Activated T-cell treated with anti-CD3 and anti-CD28 coated beads, Interleukin-2, amount 50 U/mL, for 72 hours (primary cell): ENCODE results near the gene EPHB4. TPM values are rescaled to one million over a fixed set of nuclear protein-coding genes. Genes with fewer than 3 reads are reported as not detected.
"Not testable (repeated sequence)": the region's sequence is repeated elsewhere in the genome, so short reads cannot be mapped to it uniquely, and the experiment has no call there.

Source experiments
- ATAC-seq, 2 donors: fragments of 150-1000 bp; cut with Tn5 transposase; replicated peaks in 1 of 2; 2 replicates each; pipeline ENCODE4 v1.10.0; 2021; ENCODE audit warnings: moderate library complexity in 2 of 2, mild to moderate bottlenecking in 1 of 2
- DNase-seq, 2 donors: peaks; one replicate each; pipeline ENCODE4 v3.0.0; 2021 to 2022; ENCODE audit warnings: mixed read lengths in 1 of 2
- H3K27ac Mint-ChIP-seq: one replicate; pipeline ENCODE4 v1.8.0; 2022; ENCODE audit warnings: mild to moderate bottlenecking, moderate library complexity, mixed read lengths
- H3K27me3 Mint-ChIP-seq: one replicate; pipeline ENCODE4 v1.8.0; 2022; ENCODE audit warnings: low read depth, mixed read lengths
- H3K36me3 Mint-ChIP-seq, 2 donors: one replicate each; pipeline ENCODE4 v1.8.0; 2022; ENCODE audit warnings: mixed read lengths in 2 of 2, mild to moderate bottlenecking in 1 of 2; ENCODE audit not compliant: insufficient read depth in 2 of 2
- H3K4me1 Mint-ChIP-seq: one replicate; pipeline ENCODE4 v1.8.0; 2022; ENCODE audit warnings: low read depth, mixed read lengths
- H3K4me3 Mint-ChIP-seq, 2 donors: one replicate each; pipeline ENCODE4 v1.8.0; 2022; ENCODE audit warnings: mild to moderate bottlenecking in 2 of 2, mixed read lengths in 2 of 2, moderate library complexity in 2 of 2
- H3K9me3 Mint-ChIP-seq, 2 donors: one replicate each; pipeline ENCODE4 v1.8.0; 2022; ENCODE audit warnings: mixed read lengths in 2 of 2
- total RNA-seq, 2 donors: library from RNA; stranded (reverse); gene quantifications; one replicate each; pipeline ENCODE4 v1.2.3, GENCODE V29; 2022

EPHB4 gene
- total RNA-seq, 2 donors from 2014 or later = 2.4 to 3.4 TPM

DNA sequence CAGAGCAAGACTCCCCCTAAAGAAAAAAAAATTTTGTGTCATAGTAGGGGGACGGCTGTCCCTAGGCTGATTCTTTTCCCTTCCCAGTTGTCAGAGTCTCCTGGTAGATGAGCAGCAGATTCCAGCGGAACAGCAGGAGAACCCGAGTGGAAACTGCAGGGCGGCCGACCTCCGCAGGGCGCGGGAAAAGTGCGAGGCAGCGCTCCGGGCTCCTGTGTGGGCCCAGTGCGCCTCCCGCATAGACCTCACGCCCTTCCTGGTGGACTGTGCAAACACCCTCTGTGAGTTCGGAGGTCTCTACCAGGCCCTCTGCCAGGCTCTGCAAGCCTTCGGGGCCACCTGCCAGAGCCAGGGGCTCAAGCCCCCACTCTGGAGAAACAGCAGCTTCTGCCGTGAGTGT, 48.0 kb downstream of the EPHB4 start:
- H3K4me3 Mint-ChIP-seq = no peak overlapping the region
- DNase-seq (no peak), ATAC-seq (no peak)
- peaks cover 9% of the 10 kb centered on the region for H3K27me3 Mint-ChIP-seq
- no peaks in the 10 kb centered on the region for H3K4me1 Mint-ChIP-seq
- peaks cover 0 to 2% of the 10 kb centered on the region in 2 donors for H3K9me3 Mint-ChIP-seq
- H3K36me3 Mint-ChIP-seq = no peaks in the 10 kb centered on the region
- no peak overlapping the region for H3K27ac Mint-ChIP-seq

DNA sequence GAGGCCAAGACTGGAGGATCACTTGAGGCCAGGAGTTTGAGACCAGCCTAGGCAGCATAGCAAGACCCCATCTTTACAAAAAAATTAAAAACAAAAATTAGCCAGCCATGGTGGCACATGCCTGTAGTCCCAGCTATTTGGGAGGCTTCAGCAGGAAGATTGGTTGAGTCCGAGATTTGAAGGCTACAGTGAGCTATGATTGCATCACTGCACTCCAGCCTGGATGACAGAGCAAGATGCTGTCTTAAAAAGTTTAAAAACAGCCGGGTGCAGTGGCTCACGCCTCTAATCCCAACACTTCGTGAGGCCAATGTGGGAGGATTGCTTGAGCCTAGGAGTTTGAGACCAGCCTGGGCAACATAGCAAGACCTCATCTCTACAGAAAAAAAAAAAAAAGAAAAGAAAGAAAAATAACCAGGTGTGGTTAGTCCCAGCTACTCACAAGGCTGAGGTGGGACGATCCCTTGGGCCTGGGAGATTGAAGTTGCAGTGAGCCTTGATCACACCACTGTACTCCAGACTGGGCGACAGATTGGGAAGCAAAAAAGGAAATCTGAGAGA, 49.2 kb downstream of the EPHB4 start:
- H3K4me3 Mint-ChIP-seq = no peak overlapping the region
- H3K27me3 Mint-ChIP-seq = peaks cover 6% of the 10 kb centered on the region
- H3K27ac Mint-ChIP-seq = no peak overlapping the region
- DNase-seq (no peak), ATAC-seq (no peak)
- no peaks in the 10 kb centered on the region for H3K4me1 Mint-ChIP-seq
- H3K36me3 Mint-ChIP-seq = no peaks in the 10 kb centered on the region
- H3K9me3 Mint-ChIP-seq = no peaks in the 10 kb centered on the region

DNA sequence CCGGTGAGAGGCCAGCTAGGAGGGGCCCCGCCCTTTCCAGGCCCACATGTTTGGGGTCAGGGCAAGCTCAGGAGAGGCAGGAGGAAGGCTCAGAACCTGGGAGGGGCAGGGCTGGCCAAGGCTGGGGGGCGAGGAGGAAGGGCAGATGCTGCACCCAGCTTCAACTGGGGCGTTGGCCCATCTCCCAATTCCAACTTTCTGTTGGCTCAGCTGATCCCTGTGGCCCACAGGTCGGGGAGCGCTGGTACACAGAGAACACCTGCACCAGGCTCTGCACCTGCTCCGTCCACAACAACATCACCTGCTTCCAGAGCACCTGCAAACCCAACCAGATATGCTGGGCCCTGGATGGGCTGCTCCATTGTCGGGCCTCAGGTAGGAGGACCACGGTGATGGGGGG, 53.8 kb downstream of the EPHB4 start:
- no peaks in the 10 kb centered on the region for H3K4me1 Mint-ChIP-seq

DNA sequence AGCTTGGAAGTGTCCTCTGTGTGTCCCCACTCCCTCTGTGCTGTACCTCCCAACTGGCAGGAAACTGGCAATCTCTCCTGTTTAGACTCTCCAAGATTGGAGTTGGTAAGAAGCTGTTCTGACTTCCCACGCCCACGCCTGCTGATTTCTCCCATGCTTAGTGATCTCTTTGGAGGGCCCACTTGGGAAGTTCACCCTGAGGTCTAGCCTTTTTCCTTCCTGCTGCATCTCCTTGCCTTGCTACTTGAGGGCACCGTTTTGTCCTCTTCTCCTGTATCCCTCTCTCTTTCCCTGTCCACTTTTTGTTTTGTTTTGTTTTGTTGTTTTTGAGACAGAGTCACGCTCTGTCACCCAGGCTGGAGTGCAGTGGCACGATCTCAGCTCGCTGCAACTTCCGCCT, 58.5 kb downstream of the EPHB4 start:
- H3K27me3 Mint-ChIP-seq = peaks cover 9% of the 10 kb centered on the region
- ATAC-seq (no peak), DNase-seq (no peak)
- no peak overlapping the region for H3K4me3 Mint-ChIP-seq
- no peak overlapping the region for H3K27ac Mint-ChIP-seq
- H3K9me3 Mint-ChIP-seq = no peaks in the 10 kb centered on the region
- no peaks in the 10 kb centered on the region for H3K4me1 Mint-ChIP-seq
- no peaks in the 10 kb centered on the region for H3K36me3 Mint-ChIP-seq

More for the DNA sequence above, 53.8 kb downstream of the EPHB4 start:
- DNase-seq (no peak), ATAC-seq (no peak)
- peaks cover 15% of the 10 kb centered on the region for H3K27me3 Mint-ChIP-seq
- H3K9me3 Mint-ChIP-seq = no peaks in the 10 kb centered on the region
- H3K36me3 Mint-ChIP-seq = no peaks in the 10 kb centered on the region
- no peak overlapping the region for H3K27ac Mint-ChIP-seq
- H3K4me3 Mint-ChIP-seq = no peak overlapping the region

DNA sequence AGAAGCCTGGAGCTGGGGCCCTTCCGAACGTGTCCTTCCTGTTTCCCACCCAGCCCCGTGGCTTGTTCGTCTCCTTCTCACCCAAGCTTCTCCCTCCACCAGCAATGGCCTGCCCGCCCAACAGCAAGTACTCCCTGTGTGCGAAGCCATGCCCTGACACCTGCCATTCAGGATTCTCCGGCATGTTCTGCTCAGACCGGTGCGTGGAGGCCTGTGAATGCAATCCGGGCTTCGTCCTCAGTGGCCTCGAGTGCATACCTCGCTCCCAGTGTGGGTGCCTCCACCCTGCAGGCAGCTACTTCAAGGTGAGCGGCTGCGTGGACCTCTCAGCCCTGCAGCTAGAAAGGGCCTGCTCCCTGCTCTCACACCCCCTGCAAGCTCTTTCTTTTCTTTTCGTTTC, 62.1 kb downstream of the EPHB4 start:
- Mint-ChIP-seq H3K27ac (no peak overlapping the region), H3K4me1 (no peaks in the 10 kb centered on the region), H3K27me3 (peaks cover 9% of the 10 kb centered on the region), H3K4me3 (no peak overlapping the region), H3K9me3 (no peaks in the 10 kb centered on the region), H3K36me3 (no peaks in the 10 kb centered on the region)
- DNase-seq (no peak), ATAC-seq (no peak)

DNA sequence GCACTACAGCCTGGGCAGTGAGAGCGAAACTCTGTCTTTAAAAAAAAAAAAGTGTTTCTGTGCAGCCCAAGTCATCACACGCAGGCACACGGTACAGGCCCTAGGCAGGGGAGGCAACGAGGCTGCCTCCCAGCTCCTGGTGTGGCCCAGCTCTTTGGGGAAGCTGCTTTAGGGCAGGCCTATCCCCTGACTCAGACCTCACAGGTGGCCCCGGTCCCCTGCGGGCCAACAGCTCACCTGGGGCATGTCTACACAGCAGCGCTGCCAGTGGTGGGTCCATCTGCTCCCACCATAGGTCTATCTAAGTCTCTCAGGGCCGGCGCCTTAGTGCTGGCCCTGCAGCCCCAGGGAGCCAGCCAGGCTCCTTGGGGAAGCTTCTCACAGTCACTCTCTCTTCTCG, 62.5 kb downstream of the EPHB4 start:
- Mint-ChIP-seq H3K27me3 (peaks cover 9% of the 10 kb centered on the region), H3K4me1 (no peaks in the 10 kb centered on the region), H3K9me3 (no peaks in the 10 kb centered on the region), H3K4me3 (no peak overlapping the region), H3K36me3 (no peaks in the 10 kb centered on the region), H3K27ac (no peak overlapping the region)
- no peak for DNase-seq
- no peak for ATAC-seq

DNA sequence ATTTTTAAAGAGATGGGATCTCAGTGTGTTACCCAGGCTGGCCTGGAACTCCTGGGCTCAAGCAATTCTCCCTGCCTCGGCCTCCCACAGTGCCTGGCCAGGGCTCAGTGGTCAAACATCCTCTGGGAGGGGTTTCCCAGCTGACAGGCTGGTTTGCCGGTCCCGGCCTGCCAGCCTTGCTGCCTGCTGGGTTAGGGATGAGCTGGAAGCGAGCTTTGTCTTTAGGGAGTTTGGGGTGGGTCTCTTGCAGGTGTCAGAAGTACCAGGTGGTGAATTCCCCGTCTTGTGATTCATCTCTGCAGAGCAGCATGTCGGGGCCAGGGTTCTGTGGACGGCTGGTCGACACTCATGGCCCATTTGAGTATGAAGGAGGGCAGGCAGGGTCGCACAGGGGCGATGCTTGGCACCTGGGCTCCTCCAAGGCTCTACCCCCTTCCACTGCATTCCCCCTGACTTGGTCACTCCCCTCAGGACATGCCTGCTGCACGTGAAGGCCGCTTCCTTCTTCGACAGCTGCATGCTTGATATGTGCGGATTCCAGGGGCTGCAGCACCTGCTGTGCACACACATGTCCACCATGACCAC, 63.7 kb downstream of the EPHB4 start:
- Mint-ChIP-seq H3K4me1 (no peaks in the 10 kb centered on the region), H3K27ac (no peak overlapping the region), H3K4me3 (no peak overlapping the region), H3K9me3 (no peaks in the 10 kb centered on the region), H3K27me3 (no peaks in the 10 kb centered on the region), H3K36me3 (no peaks in the 10 kb centered on the region)
- no peak for ATAC-seq
- DNase-seq = no peak

DNA sequence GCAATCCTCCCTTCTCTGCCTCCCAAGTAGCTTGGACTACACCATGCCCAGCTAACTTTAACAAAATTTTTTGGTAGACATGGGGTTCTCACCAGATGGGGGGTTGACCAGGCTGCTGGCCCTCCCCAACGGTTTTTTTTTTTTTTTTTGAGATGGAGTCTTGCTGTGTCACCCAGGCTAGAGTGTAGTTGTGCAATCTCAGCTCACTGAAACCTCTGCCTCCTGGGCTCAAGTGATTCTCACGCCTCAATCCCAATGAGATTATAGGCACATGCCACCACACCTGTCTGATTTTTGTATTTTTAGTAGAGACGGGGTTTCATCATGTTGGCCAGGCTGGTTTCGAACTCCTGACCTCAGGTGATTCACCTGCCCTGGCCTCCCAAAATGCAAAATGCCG, 64.5 kb downstream of the EPHB4 start:
- not testable (repeated sequence) for H3K4me1 Mint-ChIP-seq

DNA sequence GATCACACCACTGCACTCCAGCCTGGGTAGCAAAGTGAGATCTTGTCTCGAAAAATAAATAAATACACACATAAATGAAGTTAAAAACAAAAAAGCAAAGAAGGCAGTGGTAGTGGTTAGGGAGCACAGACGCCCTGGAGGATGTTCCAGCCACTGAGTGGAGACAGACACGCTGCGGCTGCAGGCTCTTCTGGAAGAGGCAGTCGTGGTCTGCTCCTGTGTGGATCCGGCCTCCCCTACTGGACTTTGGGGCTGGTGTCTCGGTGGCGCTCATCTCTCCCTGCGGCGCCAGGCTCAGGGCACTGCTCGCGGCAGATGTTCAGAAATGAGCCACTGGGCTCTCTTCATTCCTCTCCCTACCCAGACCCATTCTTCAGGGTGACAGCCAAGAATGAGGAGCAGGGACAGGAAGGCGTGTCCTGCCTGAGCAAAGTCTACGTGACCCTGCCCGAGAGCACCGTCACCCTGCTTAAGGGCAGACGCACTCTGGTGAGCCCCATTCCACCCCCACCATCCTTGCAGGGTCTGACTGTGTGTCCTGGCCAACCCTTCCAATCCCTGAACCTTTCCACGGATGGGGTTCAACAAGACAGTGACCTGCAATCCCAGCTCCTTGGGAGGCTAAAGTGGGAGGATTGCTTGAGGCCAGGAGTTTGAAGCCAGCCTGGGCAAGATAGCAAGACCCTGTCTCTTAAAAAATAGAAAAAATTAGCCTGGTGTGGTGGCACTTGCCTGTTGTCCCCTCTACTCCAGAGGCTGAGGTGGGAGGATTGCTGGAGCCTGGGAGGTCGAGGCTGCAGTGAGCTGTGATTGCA, 67.8 kb downstream of the EPHB4 start:
- Mint-ChIP-seq H3K4me3 (no peak overlapping the region), H3K36me3 (no peaks in the 10 kb centered on the region), H3K27ac (no peak overlapping the region), H3K27me3 (no peaks in the 10 kb centered on the region), H3K9me3 (no peaks in the 10 kb centered on the region), H3K4me1 (no peaks in the 10 kb centered on the region)
- DNase-seq (no peak), ATAC-seq (no peak)

More for the DNA sequence above, 64.5 kb downstream of the EPHB4 start:
- H3K36me3 Mint-ChIP-seq, H3K9me3 Mint-ChIP-seq, H3K4me3 Mint-ChIP-seq, H3K27ac Mint-ChIP-seq, DNase-seq, ATAC-seq, H3K27me3 Mint-ChIP-seq: not testable (repeated sequence)

DNA sequence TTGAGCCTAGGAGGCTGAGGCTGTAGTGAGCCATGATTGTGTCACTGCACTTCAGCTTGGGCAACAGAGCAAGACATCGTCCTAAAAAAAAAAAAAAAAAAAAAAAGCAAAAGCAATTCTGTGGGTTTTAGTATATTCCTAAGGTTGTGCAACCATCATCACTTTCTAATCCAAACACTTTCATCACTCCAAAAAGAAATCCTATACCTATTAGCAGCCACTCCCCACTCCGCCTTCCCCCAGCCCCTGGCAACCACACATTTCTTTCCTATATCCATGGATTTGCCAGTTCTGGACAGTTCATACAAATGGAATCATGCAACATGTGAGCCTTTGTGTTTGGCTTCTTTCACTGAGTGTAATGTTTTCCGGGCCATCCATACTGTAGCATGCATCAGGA, 73.6 kb downstream of the EPHB4 start:
- DNase-seq = no peak
- Mint-ChIP-seq H3K4me3 (no peak overlapping the region), H3K9me3 (no peaks in the 10 kb centered on the region), H3K36me3 (no peaks in the 10 kb centered on the region), H3K27ac (no peak overlapping the region), H3K27me3 (peaks cover 29% of the 10 kb centered on the region), H3K4me1 (no peaks in the 10 kb centered on the region)
- no peak for ATAC-seq

DNA sequence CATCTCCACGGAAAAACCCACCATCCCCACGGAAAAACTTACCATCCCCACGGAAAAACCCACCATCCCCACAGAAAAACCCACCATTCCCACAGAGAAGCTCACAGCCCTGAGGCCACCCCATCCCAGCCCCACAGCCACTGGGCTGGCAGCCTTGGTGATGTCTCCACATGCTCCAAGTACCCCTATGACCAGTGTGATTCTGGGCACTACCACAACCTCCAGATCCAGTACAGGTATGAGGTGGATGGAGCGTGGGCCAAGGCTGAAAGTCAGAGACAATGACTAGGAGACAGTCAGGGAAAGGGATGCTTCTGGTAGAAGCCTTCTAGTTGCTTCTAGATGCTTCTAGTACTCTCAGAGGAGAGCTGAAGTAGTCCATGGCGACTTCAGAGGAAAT, 74.3 kb downstream of the EPHB4 start:
- Mint-ChIP-seq H3K27me3 (peaks cover 34% of the 10 kb centered on the region), H3K9me3 (no peaks in the 10 kb centered on the region), H3K27ac (no peak overlapping the region), H3K36me3 (no peaks in the 10 kb centered on the region), H3K4me3 (no peak overlapping the region), H3K4me1 (no peaks in the 10 kb centered on the region)
- DNase-seq = no peak
- ATAC-seq = no peak
